HG03432 (cell line): ENCODE measurements around the gene E2F4.

ENCODE experiments used
- ATAC-seq: cut with Tn5 transposase; IDR thresholded peaks from one replicate; pipeline ENCODE4 v1.9.1; 2021; ENCODE audit warnings: mild to moderate bottlenecking, moderate library complexity; ENCODE audit not compliant: unreplicated experiment

Gene E2F4

DNA sequence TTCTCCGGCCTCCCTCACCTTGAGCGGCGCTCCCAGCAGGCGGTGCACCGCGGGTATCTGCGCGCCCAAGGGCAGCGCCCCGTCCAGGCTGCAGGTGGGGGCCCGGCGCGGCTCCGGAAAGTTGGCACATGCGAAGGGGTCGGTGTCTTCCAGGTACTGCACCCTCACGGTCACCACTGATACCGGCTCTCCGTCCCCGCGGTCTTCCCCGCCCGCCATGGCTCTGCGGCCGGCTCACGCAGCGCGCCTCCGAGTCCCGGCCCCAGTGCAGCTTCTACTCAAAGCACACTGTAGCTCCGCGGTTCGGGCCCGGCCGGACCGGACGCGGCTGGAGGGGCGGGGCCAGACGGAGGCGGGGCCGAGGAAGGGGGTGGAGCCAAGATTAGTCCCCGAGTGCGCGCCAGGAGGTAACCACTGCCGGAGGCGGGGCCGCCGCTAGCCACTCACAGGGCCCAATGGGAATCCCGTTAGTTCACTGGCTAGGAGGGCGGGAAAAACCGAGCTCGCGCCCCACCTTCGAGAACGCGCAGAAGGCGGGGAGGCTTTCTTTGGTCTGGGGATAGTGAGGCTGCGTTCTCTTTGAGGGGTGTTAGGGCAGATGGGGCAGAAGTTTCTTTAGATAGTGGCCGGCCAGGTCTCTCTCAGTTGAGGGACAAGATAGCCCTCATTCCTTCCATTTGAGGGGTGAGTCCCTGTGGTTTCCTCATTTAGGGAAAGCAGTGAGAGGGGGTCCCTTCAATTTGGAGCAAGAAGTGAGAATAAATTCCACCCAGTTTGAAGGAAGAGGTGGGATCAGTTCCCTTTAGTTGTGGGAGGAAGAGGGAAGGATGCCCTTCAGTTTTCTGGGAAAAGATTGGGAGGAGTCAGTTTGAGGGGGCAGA lies 55.5 kb downstream of the E2F4 start, which contains the start of gene FHOD1:
Gene FHOD1, minus strand, starts transcription at position 290 of the 881 bp plus-strand sequence. Its CDS starts 71 bp downstream, at position 219.
- peak; percentile 53 for ATAC-seq

DNA sequence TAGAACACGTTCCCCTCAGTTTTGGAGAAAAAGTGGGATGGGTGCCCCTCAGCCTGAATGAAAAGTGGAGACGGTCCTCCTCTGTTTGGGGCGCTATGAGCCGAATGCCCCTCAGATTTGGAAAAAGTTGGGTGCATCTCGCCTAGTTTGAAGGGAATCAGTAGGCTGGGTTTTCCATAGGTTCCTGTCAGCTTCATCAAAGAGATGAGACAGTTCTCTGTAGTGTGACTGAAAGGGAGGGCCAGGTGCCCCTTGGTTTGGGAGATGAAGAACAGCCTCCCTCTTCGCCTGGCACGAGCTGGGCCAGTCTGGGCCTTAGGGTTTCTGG lies 56.1 kb downstream of the E2F4 start:
- no peak for ATAC-seq
